Raji (cell line): ENCODE results near the gene SETBP1.

ENCODE experiments used
- POLR2A ChIP-seq: IDR thresholded peaks from 2 replicates; pipeline ENCODE4 v1.6.1; 2011; ENCODE audit warnings: low read depth, low read length, control low read depth; ENCODE audit not compliant: insufficient read depth

The SETBP1 gene

DNA sequence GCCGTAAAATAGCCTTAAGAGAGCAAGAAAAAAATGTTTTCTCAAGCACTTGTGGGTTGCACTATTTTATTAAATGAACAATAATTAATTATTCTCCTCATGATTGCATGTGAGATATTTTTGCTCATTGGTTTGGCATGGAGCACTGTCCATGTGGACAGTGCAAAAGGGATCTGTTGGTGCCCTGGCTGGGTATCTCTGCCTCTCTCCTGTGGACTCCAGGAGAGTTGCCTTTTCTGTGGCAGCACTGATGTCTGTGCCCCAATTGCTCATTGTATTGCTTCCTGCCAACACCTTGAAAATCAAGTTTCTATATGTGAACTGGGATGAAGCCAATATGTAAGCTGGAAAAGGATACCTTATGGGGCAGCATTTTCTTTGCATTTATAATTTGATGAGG is 131.7 kb downstream of the SETBP1 start:
- TF ChIP-seq POLR2A: no peak

DNA sequence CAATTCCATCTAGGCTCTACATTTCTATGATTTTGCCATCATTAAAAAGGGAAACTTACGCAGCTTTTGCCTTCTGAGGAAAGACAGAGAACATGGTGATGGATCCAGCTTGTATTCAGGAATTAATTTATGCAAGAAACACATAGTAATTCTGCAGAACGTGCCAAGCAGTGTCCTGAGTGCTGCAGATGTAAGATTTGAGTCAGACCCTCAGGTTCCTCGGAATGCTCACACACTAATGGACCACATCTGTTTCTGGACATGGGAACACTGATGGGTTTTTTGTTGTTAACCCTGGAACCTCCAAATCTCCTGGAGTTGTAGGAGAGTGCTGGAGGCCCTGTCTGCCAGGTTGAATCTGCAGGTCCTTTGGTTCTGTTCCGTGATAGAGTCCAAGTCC is 132.9 kb downstream of the SETBP1 start:
- TF ChIP-seq POLR2A: no peak

DNA sequence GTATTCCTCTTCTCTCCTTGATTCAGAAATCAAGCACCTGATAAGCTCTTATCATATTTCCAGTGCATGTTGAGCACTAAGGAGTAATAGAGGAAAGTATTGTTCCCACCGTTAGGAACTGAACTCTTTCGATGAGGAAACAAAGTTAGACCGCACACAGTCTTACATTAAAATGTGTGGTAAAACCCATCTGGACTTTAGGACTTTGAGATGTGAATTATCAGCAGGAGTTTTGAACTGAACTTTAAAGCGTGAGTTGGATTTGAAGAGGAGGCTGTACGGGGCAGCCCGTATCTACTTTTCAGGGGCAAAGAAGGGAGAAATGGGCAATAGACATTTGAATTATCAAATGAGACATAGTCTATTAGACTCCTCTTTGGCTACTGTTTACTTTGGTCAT is 134.4 kb downstream of the SETBP1 start:
- TF ChIP-seq POLR2A: no peak

DNA sequence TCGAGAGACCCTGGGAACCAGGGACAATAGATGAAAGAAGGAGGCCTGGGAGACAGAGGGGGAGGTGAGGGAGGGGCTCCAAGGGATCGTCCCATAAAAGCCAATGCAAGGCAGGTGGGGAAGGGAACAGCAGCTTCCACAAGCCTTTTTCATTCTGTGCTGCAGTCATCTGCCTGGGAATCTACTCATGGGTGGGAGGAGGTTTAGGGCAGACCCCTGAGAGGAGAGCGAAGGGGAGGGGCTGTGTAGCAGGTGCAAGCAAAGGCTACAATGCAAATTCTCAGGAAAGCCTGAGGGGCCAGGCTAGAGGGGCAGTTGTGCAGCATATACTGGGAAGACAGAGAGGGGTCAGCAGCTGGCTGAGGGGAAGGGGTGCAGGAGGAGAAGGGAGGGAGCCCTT is 135.4 kb downstream of the SETBP1 start:
- no peak for TF ChIP-seq POLR2A

DNA sequence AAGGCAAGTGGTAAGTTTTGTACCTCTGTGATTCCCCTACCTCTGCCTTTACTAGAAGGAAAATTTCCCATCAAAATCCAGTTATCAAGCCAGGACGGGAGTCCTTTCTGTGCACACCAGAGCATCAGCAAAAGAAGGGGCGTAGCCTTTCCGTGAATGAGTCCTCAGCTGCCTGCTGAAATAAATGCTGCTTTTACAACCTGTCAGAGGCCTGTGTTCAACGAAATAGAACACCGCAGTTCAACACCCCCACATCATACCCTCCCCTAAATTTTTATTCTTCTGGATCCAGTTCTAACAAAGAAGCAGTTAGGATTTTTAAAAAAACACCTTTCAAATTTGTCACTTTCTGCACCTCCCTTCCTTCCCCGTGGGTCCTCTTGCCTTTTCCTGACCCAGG is 135.8 kb downstream of the SETBP1 start:
- no peak for TF ChIP-seq POLR2A

DNA sequence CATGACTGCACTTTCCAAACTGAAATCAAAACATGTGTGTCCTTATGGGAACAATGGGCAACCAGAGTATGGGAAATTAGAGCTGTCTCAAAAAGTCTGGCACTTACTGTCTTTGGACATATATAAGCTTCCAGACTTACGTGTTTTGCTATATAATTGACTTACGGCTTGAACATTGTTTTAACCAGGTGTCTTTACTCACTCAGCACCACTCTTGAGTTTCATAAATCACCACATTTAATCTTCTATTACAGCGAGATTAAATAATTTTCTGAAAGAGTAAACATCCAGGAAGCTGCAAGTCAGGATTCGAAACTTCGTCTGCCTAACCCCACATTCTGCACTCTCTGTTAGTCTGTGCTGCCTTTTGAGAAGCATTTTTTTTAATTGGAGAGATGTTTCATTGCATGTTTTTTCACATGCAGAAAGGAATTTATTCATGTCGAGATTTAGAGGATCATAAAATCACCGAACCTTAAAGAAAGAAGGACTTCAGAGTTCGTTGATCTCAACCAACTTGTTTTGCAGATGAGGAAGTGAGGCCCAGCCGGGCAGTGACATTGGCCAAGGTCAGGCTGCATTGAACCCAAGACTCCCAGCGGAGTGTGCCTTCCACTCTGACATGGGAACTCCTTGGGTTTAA is 137.3 kb downstream of the SETBP1 start:
- TF ChIP-seq POLR2A: no peak

DNA sequence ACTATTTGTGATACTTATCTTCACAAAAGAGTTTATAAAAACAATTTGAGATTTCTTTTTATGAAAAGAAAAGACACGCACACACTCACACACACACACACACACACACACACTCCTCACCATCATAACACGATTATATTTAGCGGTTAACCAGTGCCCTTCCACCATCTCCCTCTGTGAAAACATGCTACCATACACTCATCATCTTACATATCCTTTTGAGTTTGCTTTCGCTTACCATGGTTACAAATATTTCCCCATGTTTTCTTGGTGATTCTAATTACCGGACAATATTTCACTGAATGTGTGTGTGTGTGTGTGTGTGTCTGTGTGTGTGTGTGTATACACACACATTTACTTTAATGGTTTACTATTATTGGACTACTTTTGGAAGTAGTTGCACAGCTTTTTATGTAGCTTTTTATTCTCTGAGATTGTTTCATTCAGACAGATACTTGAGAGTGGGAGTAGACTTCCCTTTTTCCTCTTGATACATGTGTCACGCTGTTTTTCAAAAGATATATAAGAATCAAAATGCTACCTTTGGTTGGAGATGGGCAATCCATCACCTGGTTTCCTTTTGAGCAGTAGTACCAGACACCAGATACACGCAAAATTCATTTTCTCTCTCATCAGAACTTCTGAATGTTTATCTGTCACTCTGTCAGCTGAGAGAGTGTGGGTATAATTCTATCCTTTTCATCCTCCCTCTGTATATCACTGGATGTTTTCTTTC is 138.1 kb downstream of the SETBP1 start:
- TF ChIP-seq POLR2A: no peak

DNA sequence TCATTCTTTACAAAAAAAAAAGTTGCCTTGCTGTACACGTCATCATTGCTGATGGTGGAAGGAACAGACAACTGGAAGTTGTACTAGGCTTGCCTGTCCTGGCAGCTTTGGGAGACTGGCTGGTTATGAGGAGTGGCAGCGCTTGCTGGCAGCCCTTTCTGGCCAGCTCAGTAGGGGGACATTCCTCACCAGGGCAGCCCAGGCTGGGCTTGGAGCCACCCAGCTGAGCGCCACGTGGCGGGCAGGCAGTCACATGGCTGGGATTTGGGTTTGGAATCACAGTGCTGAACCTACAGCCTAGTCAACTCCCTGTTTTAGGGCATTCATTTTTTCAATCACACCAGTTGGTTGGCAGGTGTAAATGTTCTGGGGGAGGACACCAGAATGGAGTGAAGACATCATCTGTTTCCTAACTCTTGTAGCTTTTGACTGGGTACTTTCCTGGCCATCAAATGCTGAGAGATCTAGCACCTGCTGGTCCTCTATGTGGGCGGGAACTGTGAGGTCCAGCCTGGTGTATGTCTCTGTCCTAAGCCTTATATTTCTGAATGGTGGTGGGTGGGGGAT is 139.3 kb downstream of the SETBP1 start:
- no peak for TF ChIP-seq POLR2A

DNA sequence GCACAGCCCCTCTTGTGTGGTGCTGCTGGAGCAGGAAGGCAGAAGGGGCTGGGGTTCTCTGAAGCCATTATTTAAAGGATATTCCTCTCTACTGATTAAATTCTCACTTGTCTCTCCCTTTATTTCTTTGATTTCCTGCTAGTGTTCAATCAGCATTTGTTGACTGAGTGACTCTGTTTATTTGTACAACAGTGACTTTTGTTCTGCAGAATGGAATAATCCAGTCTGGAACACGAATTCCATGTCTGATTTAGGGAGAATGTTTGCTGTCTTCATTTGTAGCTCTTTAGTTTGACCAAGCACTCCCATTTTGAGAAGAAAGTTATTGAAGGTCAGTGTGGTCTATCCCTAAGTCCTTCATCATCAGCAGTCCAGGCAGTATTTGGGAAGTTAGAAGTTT is 141.2 kb downstream of the SETBP1 start:
- no peak for TF ChIP-seq POLR2A

DNA sequence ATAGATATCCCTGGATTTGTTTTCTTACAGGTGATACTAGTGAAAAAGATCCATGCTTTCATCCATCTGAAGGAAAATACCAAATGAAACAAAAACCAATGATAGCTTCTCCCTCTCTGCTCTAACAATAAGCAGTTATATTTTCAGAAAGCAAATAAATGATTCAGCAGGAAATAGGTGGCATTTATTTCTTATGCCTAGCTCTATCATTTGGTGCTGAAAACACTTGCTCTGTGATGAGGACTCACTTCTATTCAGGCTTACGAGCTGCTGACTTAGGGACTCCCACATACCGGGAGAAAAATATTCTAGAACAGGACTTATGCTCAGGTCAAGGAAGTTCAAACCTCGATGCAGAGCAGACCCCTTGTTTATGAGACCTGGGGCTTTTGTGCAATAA is 142.6 kb downstream of the SETBP1 start:
- TF ChIP-seq POLR2A: no peak

DNA sequence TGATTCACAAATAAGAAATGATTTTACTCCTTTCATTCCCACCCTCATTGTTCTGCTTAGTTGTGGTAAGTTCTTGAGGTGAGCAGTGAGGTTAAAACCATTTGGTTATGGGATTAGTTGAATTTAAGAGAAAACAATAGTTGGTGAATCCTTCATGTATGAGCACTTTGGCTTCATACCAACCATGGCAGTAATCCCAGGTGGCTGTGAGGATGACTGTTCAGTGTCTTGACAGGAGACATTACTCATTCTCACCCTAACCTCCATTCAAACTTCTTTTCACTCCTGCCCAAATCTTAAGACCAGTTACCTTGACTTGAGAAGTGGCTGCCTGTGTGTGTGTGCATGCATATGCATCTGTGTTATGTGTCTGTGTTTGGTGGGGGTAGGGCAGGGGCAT is 143.1 kb downstream of the SETBP1 start:
- TF ChIP-seq POLR2A: no peak

DNA sequence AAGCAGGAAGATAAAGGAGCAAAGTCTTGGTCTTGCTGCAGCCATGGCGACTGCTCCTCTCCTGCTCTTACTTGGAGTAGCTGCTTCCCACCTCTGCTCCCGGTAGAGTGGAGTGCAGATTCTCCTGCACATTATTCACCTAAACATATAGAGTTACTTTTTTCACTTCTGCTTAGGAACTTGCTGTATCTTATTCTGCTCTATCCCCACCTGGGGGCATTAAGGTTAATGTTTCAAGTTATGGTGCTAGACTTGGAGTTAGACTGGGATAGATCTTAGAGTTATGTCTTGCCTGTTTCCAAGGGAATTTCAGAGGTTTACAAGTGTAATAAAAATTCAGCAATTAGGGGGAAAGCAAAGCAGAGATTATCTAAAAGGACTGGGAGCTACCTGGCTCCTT is 144.2 kb downstream of the SETBP1 start:
- TF ChIP-seq POLR2A: no peak

DNA sequence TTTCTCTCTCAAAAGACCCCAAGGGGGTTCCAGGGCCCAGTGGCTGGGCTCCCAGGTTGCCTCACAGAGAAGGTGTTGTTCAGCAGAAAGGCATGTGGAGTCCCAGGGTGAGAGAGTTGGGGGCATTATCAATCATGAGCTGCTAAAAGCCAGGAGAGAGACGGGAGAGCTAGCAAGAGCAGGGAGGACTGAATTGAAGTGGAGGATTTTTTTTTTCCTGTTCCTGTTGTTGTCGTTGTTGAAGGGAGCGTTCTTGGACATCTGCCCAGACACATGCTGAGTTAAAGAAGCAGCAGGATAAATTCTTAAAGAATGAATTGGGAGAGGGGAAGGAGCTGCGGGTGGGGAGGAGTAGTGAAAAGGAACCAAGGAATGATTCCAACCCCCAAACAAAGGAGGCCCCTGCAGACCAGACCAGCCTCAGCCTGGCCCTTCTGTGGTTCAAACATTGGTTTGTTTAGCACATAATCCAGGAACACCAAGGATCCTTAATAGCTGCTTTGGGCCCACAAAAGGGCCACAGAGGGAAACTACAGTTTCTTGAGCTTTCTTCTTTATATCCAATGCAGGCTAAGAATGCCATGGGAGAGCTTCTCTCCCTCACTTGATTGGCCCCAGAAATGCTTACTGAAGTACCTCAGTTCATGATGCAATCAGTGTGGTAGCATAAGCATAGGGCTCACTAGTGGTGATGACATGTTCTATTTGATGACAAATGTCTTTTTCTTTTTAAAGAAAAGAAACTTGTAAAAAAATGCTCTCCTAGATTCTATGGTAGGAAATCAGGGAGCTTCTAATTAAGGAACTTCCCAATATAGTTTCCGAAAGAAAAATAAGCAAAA is 146.0 kb downstream of the SETBP1 start:
- TF ChIP-seq POLR2A: no peak

DNA sequence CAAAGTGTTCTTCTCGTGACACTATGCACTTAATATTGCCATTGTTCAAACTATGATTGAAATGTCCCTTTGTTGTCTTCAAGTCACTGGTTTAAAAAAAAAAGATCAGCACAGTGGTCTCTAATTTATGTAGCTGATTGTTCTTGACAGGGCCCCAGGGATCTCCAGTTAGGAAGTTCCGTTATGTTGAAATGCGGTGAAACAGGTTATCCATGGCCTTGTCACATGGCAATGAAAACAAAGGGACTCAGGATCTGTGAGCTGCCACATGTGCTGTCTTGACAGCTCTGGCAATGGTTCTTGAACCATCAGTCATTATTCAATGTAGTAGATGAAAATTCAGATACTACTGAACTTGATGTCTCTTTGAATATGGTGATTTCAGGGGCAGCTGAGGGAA is 147.4 kb downstream of the SETBP1 start:
- TF ChIP-seq POLR2A: no peak

DNA sequence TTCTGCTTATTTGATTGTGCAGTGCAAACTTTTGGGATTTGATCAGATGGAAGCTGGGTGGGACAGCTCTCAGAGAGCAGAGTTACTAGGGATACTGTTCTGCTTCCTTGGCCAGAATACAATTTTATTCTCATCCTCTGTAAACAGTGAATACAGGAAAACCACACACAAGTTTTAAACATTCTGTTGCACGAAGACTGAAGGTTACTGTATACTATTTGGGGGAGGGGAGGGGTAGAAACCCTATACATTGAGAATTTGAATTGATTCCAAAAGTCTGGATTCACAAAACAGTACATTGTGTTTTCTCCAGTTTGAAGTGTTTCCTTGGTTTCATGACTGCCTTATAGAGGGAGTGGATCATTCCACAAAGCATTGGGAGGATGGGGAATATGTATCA is 149.9 kb downstream of the SETBP1 start:
- no peak for TF ChIP-seq POLR2A

DNA sequence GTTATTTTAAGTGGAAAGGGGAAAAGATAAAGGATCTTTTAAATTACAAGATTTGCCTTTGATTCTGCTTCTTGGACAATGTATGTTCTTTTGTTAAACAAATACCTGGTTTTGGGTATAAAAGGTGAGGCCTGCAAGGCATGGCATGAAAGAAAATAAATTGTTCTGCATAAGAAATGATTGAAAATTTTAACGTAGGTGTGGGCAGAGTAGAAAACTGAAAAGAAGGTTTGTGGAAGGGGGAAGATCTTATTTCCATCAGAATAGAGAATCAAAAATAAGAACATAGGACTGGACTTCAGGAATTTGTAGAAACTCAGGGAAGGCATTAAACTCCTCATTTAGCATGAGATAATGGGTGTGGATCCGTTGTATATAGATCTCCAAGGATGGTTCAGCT is 153.1 kb downstream of the SETBP1 start:
- TF ChIP-seq POLR2A: no peak
